ENCODE results near the gene ATP1B3. TPM values are rescaled to one million over a fixed set of nuclear protein-coding genes. Genes with fewer than 3 reads are reported as not detected.
A peak's percentile ranks its signal among the peaks of the same experiment; 100 is the strongest.
"Not testable (repeated sequence)": the region's sequence is repeated elsewhere in the genome, so short reads cannot be mapped to it uniquely, and the experiment has no call there.

ATP1B3 gene
- total RNA-seq: 223 and 224 TPM in 2 replicates

- Mint-ChIP-seq H3K27me3 (peaks cover 1% of the 10 kb centered on the region), H3K27ac (peak within 1 kb of the TSS; percentile 98), H3K36me3 (ENCODE audit: low read depth) (peaks cover 33% of the 10 kb centered on the region), H3K9me3 (no peaks in the 10 kb centered on the region), H3K4me3 (peak within 1 kb of the TSS; percentile 98), H3K4me1 (peaks cover 33% of the 10 kb centered on the region)
- DNase-seq: peak; percentile 96
- intact Hi-C loops (cut with micrococcal nuclease): loop anchor here (2.0 to 10.0 kb wide), 7 partner anchors 271 to 644 kb away; partner anchors contain the start of genes GK5, PXYLP1, RASA2 and TFDP2
Measured at GRCh38 chr3:141876381-141876890, at the start of gene ATP1B3. Gene ATP1B3 (plus strand): TSS chr3:141876643. CDS start chr3:141876802, 159 bp downstream.

- DNase-seq: no peak
- no peak overlapping the region for H3K27ac Mint-ChIP-seq
- H3K4me3 Mint-ChIP-seq: no peak overlapping the region
- H3K27me3 Mint-ChIP-seq: peaks cover 7% of the 10 kb centered on the region
- H3K9me3 Mint-ChIP-seq: no peaks in the 10 kb centered on the region
- intact Hi-C loops (cut with micrococcal nuclease): no loop called here
- no peaks in the 10 kb centered on the region for H3K4me1 Mint-ChIP-seq
- no peaks in the 10 kb centered on the region for H3K36me3 Mint-ChIP-seq (ENCODE audit: low read depth)
Measured at GRCh38 chr3:141828487-141828886, 48.0 kb upstream of the ATP1B3 start.

GRCh38 chr3:141828890-141829289, 47.6 kb upstream of the ATP1B3 start:
- Mint-ChIP-seq H3K27ac (no peak overlapping the region), H3K9me3 (no peaks in the 10 kb centered on the region), H3K4me1 (no peaks in the 10 kb centered on the region), H3K36me3 (ENCODE audit: low read depth) (no peaks in the 10 kb centered on the region), H3K27me3 (peaks cover 7% of the 10 kb centered on the region), H3K4me3 (no peak overlapping the region)
- no peak for DNase-seq
- intact Hi-C loops (cut with micrococcal nuclease): no loop called here

DNA sequence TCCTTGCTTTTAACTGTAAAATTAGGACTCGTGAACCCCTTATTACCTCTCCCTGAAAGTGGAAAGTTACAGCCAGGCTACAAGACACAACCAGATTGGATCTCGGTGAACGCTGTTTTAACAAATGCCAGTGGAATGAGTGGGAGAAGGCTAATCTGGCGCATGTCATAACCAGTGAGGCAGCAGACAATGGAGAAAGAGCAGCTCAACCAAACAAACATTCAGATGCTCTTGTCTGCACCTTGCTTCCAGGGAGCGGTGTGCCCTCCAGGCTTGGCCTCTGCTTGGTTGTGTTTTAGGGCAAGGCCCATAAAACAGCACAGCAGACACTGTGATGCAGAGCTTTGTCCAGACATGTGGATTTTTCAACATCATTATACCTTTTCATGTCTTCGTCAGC, 45.9 kb upstream of the ATP1B3 start:
- Mint-ChIP-seq H3K9me3 (no peaks in the 10 kb centered on the region), H3K4me3 (no peak overlapping the region), H3K27me3 (peaks cover 7% of the 10 kb centered on the region), H3K27ac (no peak overlapping the region), H3K4me1 (no peaks in the 10 kb centered on the region), H3K36me3 (ENCODE audit: low read depth) (no peaks in the 10 kb centered on the region)
- intact Hi-C loops (cut with micrococcal nuclease): no loop called here
- no peak for DNase-seq

DNA sequence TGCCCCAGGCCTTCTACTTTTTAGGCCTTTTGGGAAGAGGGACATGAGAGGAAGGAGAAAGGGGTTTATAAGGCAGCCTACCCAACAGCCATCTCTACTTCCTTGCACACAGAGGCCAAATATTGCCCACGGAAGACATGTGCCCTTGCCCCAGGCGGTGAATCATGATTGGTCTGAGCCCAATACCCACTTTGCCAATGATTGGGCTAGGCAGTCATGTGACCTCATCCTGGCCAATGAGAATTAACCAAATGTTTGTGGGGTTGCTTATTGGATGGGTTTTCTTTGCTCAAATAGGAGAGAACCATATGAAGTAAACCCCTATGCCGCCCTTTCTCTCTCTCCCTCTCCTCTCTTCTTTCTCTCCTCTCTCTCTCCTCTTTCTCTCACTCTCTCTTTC, 42.2 kb upstream of the ATP1B3 start:
- Mint-ChIP-seq H3K4me1 (no peaks in the 10 kb centered on the region), H3K27ac (no peak overlapping the region)

GRCh38 chr3:141835557-141836229, 40.8 kb upstream of the ATP1B3 start:
- intact Hi-C loops (cut with micrococcal nuclease): no loop called here
- peaks cover 4% of the 10 kb centered on the region for H3K27me3 Mint-ChIP-seq
- no peak overlapping the region for H3K4me3 Mint-ChIP-seq
- no peaks in the 10 kb centered on the region for H3K36me3 Mint-ChIP-seq (ENCODE audit: low read depth)
- DNase-seq: no peak
- no peaks in the 10 kb centered on the region for H3K9me3 Mint-ChIP-seq
- no peaks in the 10 kb centered on the region for H3K4me1 Mint-ChIP-seq
- no peak overlapping the region for H3K27ac Mint-ChIP-seq

More for the DNA sequence above, 42.2 kb upstream of the ATP1B3 start:
- H3K27me3 Mint-ChIP-seq: peaks cover 7% of the 10 kb centered on the region
- no peak overlapping the region for H3K4me3 Mint-ChIP-seq
- no peaks in the 10 kb centered on the region for H3K9me3 Mint-ChIP-seq
- no peak for DNase-seq
- H3K36me3 Mint-ChIP-seq (ENCODE audit: low read depth): no peaks in the 10 kb centered on the region
- intact Hi-C loops (cut with micrococcal nuclease): no loop called here

GRCh38 chr3:141839389-141839788, 37.1 kb upstream of the ATP1B3 start:
- no peaks in the 10 kb centered on the region for H3K27me3 Mint-ChIP-seq
- no peaks in the 10 kb centered on the region for H3K36me3 Mint-ChIP-seq (ENCODE audit: low read depth)
- intact Hi-C loops (cut with micrococcal nuclease): no loop called here

DNA sequence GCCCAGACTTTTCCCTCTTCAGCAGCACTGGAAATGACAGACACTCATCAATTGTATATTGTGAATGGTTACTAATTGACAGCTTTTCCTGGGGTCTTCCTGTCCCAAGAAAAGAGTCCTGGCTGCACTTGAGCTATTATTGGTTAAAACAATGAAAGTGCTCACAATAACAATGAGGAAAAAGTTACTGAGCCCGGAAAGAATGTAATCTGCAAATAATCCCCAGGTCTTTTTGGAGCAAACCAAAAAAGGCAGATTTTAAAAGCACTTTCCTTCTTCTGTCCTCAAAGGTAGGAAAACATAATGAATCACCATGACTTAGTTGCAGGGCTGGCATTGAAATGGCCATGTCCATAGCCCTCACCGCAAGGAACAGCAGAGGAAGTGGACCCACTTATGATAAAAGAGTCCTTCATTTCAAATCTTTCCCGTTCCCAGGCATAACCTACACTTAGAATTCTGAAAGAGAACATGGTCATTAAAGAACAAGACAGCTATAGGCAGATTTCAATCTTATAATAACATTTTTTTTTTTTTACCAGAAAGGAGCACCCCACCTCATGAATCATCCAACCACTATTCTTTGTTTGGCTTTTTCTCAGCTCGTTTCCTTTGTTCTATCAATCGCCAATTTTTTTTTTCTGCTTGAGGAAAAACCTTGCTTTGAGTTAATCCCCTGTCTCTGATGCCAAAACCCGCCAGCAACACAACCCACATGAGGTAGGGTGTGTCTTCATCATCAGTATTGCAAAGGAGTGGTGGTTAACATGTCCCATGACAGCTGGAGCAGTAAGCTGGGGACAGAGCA, 35.5 kb upstream of the ATP1B3 start:
- no peaks in the 10 kb centered on the region for H3K27me3 Mint-ChIP-seq
- intact Hi-C loops (cut with micrococcal nuclease): no loop called here
- no peaks in the 10 kb centered on the region for H3K9me3 Mint-ChIP-seq
- H3K36me3 Mint-ChIP-seq (ENCODE audit: low read depth): no peaks in the 10 kb centered on the region
- peaks cover 7% of the 10 kb centered on the region for H3K4me1 Mint-ChIP-seq
- no peak overlapping the region for H3K4me3 Mint-ChIP-seq
- peak overlapping the region; percentile 54 for H3K27ac Mint-ChIP-seq
- DNase-seq: no peak

More at GRCh38 chr3:141839389-141839788, 37.1 kb upstream of the ATP1B3 start:
- no peak for DNase-seq
- no peak overlapping the region for H3K27ac Mint-ChIP-seq
- no peaks in the 10 kb centered on the region for H3K9me3 Mint-ChIP-seq
- peaks cover 7% of the 10 kb centered on the region for H3K4me1 Mint-ChIP-seq
- no peak overlapping the region for H3K4me3 Mint-ChIP-seq

- Mint-ChIP-seq H3K36me3 (ENCODE audit: low read depth) (no peaks in the 10 kb centered on the region), H3K4me1 (peaks cover 7% of the 10 kb centered on the region), H3K27me3 (no peaks in the 10 kb centered on the region), H3K4me3 (no peak overlapping the region), H3K9me3 (no peaks in the 10 kb centered on the region), H3K27ac (no peak overlapping the region)
- DNase-seq: no peak
- intact Hi-C loops (cut with micrococcal nuclease): no loop called here
Measured at GRCh38 chr3:141844108-141844507, 32.3 kb upstream of the ATP1B3 start.

- intact Hi-C loops (cut with micrococcal nuclease): no loop called here
- no peak overlapping the region for H3K27ac Mint-ChIP-seq
- DNase-seq: no peak
Measured at GRCh38 chr3:141844812-141845211, 31.6 kb upstream of the ATP1B3 start.

GRCh38 chr3:141845407-141846049, 30.9 kb upstream of the ATP1B3 start:
- H3K27me3 Mint-ChIP-seq: no peaks in the 10 kb centered on the region
- no peaks in the 10 kb centered on the region for H3K9me3 Mint-ChIP-seq
- H3K4me1 Mint-ChIP-seq: peaks cover 11% of the 10 kb centered on the region
- no peak overlapping the region for H3K27ac Mint-ChIP-seq
- no peak overlapping the region for H3K4me3 Mint-ChIP-seq
- H3K36me3 Mint-ChIP-seq (ENCODE audit: low read depth): no peaks in the 10 kb centered on the region
- peak; percentile 61 for DNase-seq
- intact Hi-C loops (cut with micrococcal nuclease): no loop called here

More at GRCh38 chr3:141844812-141845211, 31.6 kb upstream of the ATP1B3 start:
- Mint-ChIP-seq H3K27me3 (no peaks in the 10 kb centered on the region), H3K9me3 (no peaks in the 10 kb centered on the region), H3K4me1 (peaks cover 11% of the 10 kb centered on the region), H3K36me3 (ENCODE audit: low read depth) (no peaks in the 10 kb centered on the region), H3K4me3 (no peak overlapping the region)

DNA sequence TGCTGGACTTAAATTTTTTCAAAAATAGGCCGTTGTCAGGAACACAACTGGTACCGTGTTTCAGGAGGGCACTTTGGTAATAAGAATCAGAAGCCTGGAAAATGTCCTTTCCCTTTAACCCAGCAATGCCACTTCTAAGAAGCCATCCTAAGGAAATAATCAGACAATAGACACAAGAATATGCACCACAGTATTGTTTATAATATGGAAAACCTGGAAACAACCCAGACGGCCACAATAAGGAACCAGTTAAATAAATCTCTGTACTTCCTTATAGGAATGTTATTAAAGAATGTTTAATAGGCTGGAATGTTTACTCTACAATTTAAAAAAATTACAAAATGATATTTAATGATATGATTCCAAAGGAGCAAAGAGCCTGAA, 30.4 kb upstream of the ATP1B3 start:
- DNase-seq: no peak
- Mint-ChIP-seq H3K36me3 (ENCODE audit: low read depth) (no peaks in the 10 kb centered on the region), H3K9me3 (no peaks in the 10 kb centered on the region), H3K4me1 (peaks cover 8% of the 10 kb centered on the region), H3K27me3 (no peaks in the 10 kb centered on the region), H3K4me3 (no peak overlapping the region), H3K27ac (no peak overlapping the region)
- intact Hi-C loops (cut with micrococcal nuclease): no loop called here

GRCh38 chr3:141848159-141848748, 28.2 kb upstream of the ATP1B3 start:
- H3K4me1 Mint-ChIP-seq; DNase-seq; H3K9me3 Mint-ChIP-seq; intact Hi-C loops (cut with micrococcal nuclease); H3K27me3 Mint-ChIP-seq; H3K36me3 Mint-ChIP-seq (ENCODE audit: low read depth); H3K27ac Mint-ChIP-seq; H3K4me3 Mint-ChIP-seq: not testable (repeated sequence)

All from activated CD4-positive, alpha-beta T cell treated with anti-CD3 and anti-CD28 coated beads, Interleukin-2, amount 10 ng/mL, durations not matched to agents 24 days and 14 days (primary cell).